Measurements from ENCODE around the gene OR52I1.

The OR52I1 gene

GRCh38 chr11:4606231-4607015, 12.6 kb downstream of the OR52I1 start:
- peaks cover 6% of the 10 kb centered on the region; the same call in 1 of the 2 replicates for H3K9me3 ChIP-seq (ENCODE audit: control insufficient read depth, insufficient read depth, low read length)
- peaks cover 9% of the 10 kb centered on the region for H3K79me2 ChIP-seq (ENCODE audit: control insufficient read depth, low read length)
- H3K9me2 ChIP-seq (replicated peaks; ENCODE audit: control insufficient read depth, low read length) = no peaks in the 10 kb centered on the region
- TF ChIP-seq CTCF (IDR thresholded peaks at IDR 0.05; ENCODE audit: low read depth, low read length, poor library complexity, severe bottlenecking) (no peak), EZH2phosphoT487 (IDR thresholded peaks at IDR 0.05; ENCODE audit: borderline replicate concordance, low read length) (no peak)
- H3K4me2 ChIP-seq (ENCODE audit: low read length) = peak overlapping the region; percentile 75
- no peaks in the 10 kb centered on the region for H4K20me1 ChIP-seq (ENCODE audit: control insufficient read depth, insufficient read depth, low read depth, low read length)
- no peaks in the 10 kb centered on the region for H3K27me3 ChIP-seq (ENCODE audit: control insufficient read depth, low read length)
- peak overlapping the region; percentile 75 for H3K4me3 ChIP-seq (ENCODE audit: low read length)
- H3F3A ChIP-seq (ENCODE audit: control insufficient read depth, insufficient read depth) = no peaks in the 10 kb centered on the region
- H3K4me1 ChIP-seq (ENCODE audit: control insufficient read depth, low read length) = peaks cover 19% of the 10 kb centered on the region
- no peak overlapping the region for H3K27ac ChIP-seq (ENCODE audit: low read depth, low read length)
- peaks cover 18% of the 10 kb centered on the region for H3K36me3 ChIP-seq (ENCODE audit: control insufficient read depth, low read length)

- Histone ChIP-seq H3F3A (ENCODE audit: control insufficient read depth, insufficient read depth) (no peaks in the 10 kb centered on the region), H3K79me2 (ENCODE audit: control insufficient read depth, low read length) (peaks cover 9% of the 10 kb centered on the region), H3K9me2 (replicated peaks; ENCODE audit: control insufficient read depth, low read length) (no peaks in the 10 kb centered on the region), H3K36me3 (ENCODE audit: control insufficient read depth, low read length) (peaks cover 12% of the 10 kb centered on the region), H3K27ac (ENCODE audit: low read depth, low read length) (no peak overlapping the region), H4K20me1 (ENCODE audit: control insufficient read depth, insufficient read depth, low read depth, low read length) (no peaks in the 10 kb centered on the region), H3K9me3 (ENCODE audit: control insufficient read depth, insufficient read depth, low read length) (peaks cover 6% of the 10 kb centered on the region; the same call in 1 of the 2 replicates), H3K27me3 (ENCODE audit: control insufficient read depth, low read length) (no peaks in the 10 kb centered on the region), H3K4me3 (ENCODE audit: low read length) (peak overlapping the region; percentile 75), H3K4me2 (ENCODE audit: low read length) (peak overlapping the region; percentile 75), H3K4me1 (ENCODE audit: control insufficient read depth, low read length) (peaks cover 19% of the 10 kb centered on the region)
- TF ChIP-seq EZH2phosphoT487 (IDR thresholded peaks at IDR 0.05; ENCODE audit: borderline replicate concordance, low read length) = no peak
- no peak for TF ChIP-seq CTCF (IDR thresholded peaks at IDR 0.05; ENCODE audit: low read depth, low read length, poor library complexity, severe bottlenecking)
Measured at GRCh38 chr11:4607096-4607495, 13.3 kb downstream of the OR52I1 start.

- TF ChIP-seq CTCF (IDR thresholded peaks at IDR 0.05; ENCODE audit: low read depth, low read length, poor library complexity, severe bottlenecking) (no peak), EZH2phosphoT487 (IDR thresholded peaks at IDR 0.05; ENCODE audit: borderline replicate concordance, low read length) (no peak)
- peak within 1 kb of the TSS; percentile 75 for H3K4me3 ChIP-seq (ENCODE audit: low read length)
- no peaks in the 10 kb centered on the region for H3K9me2 ChIP-seq (replicated peaks; ENCODE audit: control insufficient read depth, low read length)
- peak within 1 kb of the TSS; percentile 75 for H3K4me2 ChIP-seq (ENCODE audit: low read length)
- H3K27ac ChIP-seq (ENCODE audit: low read depth, low read length) = peak within 1 kb of the TSS; percentile 12
- H4K20me1 ChIP-seq (ENCODE audit: control insufficient read depth, insufficient read depth, low read depth, low read length) = no peaks in the 10 kb centered on the region
- H3K36me3 ChIP-seq (ENCODE audit: control insufficient read depth, low read length) = peaks cover 4% of the 10 kb centered on the region
- H3K27me3 ChIP-seq (ENCODE audit: control insufficient read depth, low read length) = no peaks in the 10 kb centered on the region
- H3F3A ChIP-seq (ENCODE audit: control insufficient read depth, insufficient read depth) = no peaks in the 10 kb centered on the region
- peaks cover 6% of the 10 kb centered on the region; the same call in 1 of the 2 replicates for H3K9me3 ChIP-seq (ENCODE audit: control insufficient read depth, insufficient read depth, low read length)
- H3K79me2 ChIP-seq (ENCODE audit: control insufficient read depth, low read length) = peaks cover 9% of the 10 kb centered on the region
- peaks cover 19% of the 10 kb centered on the region for H3K4me1 ChIP-seq (ENCODE audit: control insufficient read depth, low read length)
Measured at GRCh38 chr11:4607781-4608666, 14.2 kb downstream of the OR52I1 start, which contains the start of gene TRIM68. TRIM68 (minus strand) TSS chr11:4608231; CDS start chr11:4605504, 2,727 bp downstream.
